Measurements from ENCODE around the gene HSD17B1. TPM values are rescaled to one million over a fixed set of nuclear protein-coding genes. Genes with fewer than 3 reads are reported as not detected.
A peak's percentile ranks its signal among the peaks of the same experiment; 100 is the strongest.

HSD17B1 gene
- total and polyA plus RNA-seq, 2 of the 13 experiments (the other 11 are each of a cell fraction or from before 2014, with no cell fraction given): 0.54 to 0.93 TPM

- TF ChIP-seq FIP1L1 (IDR thresholded peaks at IDR 0.05; ENCODE audit: borderline replicate concordance, insufficient read depth, low read depth, low read length) (no peak), SRY (CRISPR knock-in tag; IDR thresholded peaks at IDR 0.05) (no peak), KMT2A (CRISPR knock-in tag; IDR thresholded peaks at IDR 0.05) (no peak; the same call in 1 of the 2 replicates), PAXIP1 (CRISPR knock-in tag; conservative IDR thresholded peaks at IDR 0.05) (peak; percentile 61), TBL1XR1 (IDR thresholded peaks at IDR 0.05; ENCODE audit: borderline replicate concordance, low read length, partially characterized antibody) (peak; percentile 19), ZNF563 (CRISPR knock-in tag; IDR thresholded peaks at IDR 0.05) (no peak), CCDC6 (CRISPR knock-in tag; IDR thresholded peaks at IDR 0.05) (0 out of 2 replicates have a peak, but pooled peaks have one; percentile 41), MYNN (CRISPR knock-in tag; IDR thresholded peaks at IDR 0.05; ENCODE audit: low read depth) (no peak), ZEB1 (IDR thresholded peaks at IDR 0.05; ENCODE audit: insufficient replicate concordance, low read depth) (no peak), RERE (CRISPR knock-in tag; IDR thresholded peaks at IDR 0.05; ENCODE audit: low read depth) (no peak), ESRRA (CRISPR knock-in tag; IDR thresholded peaks at IDR 0.05; ENCODE audit: low read depth) (peak; percentile 62), HOXA3 (CRISPR knock-in tag; IDR thresholded peaks at IDR 0.05) (peak; percentile 44; the same call in 1 of the 2 replicates), ZNF446 (CRISPR knock-in tag; IDR thresholded peaks at IDR 0.05) (no peak)
- TF ChIP-seq, protein P1, sequence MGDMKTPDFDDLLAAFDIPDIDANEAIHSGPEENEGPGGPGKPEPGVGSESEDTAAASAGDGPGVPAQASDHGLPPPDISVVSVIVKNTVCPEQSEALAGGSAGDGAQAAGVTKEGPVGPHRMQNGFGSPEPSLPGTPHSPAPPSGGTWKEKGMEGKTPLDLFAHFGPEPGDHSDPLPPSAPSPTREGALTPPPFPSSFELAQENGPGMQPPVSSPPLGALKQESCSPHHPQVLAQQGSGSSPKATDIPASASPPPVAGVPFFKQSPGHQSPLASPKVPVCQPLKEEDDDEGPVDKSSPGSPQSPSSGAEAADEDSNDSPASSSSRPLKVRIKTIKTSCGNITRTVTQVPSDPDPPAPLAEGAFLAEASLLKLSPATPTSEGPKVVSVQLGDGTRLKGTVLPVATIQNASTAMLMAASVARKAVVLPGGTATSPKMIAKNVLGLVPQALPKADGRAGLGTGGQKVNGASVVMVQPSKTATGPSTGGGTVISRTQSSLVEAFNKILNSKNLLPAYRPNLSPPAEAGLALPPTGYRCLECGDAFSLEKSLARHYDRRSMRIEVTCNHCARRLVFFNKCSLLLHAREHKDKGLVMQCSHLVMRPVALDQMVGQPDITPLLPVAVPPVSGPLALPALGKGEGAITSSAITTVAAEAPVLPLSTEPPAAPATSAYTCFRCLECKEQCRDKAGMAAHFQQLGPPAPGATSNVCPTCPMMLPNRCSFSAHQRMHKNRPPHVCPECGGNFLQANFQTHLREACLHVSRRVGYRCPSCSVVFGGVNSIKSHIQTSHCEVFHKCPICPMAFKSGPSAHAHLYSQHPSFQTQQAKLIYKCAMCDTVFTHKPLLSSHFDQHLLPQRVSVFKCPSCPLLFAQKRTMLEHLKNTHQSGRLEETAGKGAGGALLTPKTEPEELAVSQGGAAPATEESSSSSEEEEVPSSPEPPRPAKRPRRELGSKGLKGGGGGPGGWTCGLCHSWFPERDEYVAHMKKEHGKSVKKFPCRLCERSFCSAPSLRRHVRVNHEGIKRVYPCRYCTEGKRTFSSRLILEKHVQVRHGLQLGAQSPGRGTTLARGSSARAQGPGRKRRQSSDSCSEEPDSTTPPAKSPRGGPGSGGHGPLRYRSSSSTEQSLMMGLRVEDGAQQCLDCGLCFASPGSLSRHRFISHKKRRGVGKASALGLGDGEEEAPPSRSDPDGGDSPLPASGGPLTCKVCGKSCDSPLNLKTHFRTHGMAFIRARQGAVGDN (CRISPR knock-in tag; IDR thresholded peaks at IDR 0.05): no peak
- TF ChIP-seq, protein P2, sequence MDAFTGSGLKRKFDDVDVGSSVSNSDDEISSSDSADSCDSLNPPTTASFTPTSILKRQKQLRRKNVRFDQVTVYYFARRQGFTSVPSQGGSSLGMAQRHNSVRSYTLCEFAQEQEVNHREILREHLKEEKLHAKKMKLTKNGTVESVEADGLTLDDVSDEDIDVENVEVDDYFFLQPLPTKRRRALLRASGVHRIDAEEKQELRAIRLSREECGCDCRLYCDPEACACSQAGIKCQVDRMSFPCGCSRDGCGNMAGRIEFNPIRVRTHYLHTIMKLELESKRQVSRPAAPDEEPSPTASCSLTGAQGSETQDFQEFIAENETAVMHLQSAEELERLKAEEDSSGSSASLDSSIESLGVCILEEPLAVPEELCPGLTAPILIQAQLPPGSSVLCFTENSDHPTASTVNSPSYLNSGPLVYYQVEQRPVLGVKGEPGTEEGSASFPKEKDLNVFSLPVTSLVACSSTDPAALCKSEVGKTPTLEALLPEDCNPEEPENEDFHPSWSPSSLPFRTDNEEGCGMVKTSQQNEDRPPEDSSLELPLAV (CRISPR knock-in tag; conservative IDR thresholded peaks at IDR 0.05; ENCODE audit: low read depth): no peak
Observed at GRCh38 chr17:42544874-42545283, 7.8 kb upstream of the HSD17B1 start (continued).
